A549 (cell line): ENCODE data around the gene MDC1. TPM values are rescaled to one million over a fixed set of nuclear protein-coding genes. Genes with fewer than 3 reads are reported as not detected.

ENCODE experiments used
- ATAC-seq, 2 experiments: fragments of 200-7000 bp in 1 of 2; fragments of >200 bp in 1 of 2; cut with Nextera tagmentation in 1 of 2; cut with Tn5 transposase in 1 of 2; 3 replicates each; pipeline versions ENCODE4 v1.8.0 to v1.9.1; 2018 to 2020; ENCODE audit warnings: mild to moderate bottlenecking in 1 of 2, moderate library complexity in 1 of 2
- CTCF ChIA-PET: fragments of 300-600 bp; sonication (Branson Sonifier 250); formaldehyde crosslinking; extraction: SDS; loops from one replicate; lab custom pipeline; 2021; ENCODE audit warnings: antibody characterized with exemption, inconsistent platforms; lab: Yijun Ruan, JAX
- POLR2A ChIA-PET: fragments of 350-600 bp; formaldehyde crosslinking; extraction: SDS; loops from one replicate; lab custom pipeline; 2021; ENCODE audit warnings: antibody characterized with exemption, inconsistent platforms; lab: Yijun Ruan, JAX
- DNase-seq, 2 experiments: peaks; one replicate each; pipeline versions ENCODE4 v3.0.0 to v3.0.0-alpha.2; 2011 to 2016; ENCODE audit warnings: low read depth in 1 of 2, low spot score in 1 of 2
- FAIRE-seq: peaks from 2 replicates; lab custom pipeline; 2011; peaks lifted over from hg19 to GRCh38; lab: Jason Lieb, UNC
- H3K27ac ChIP-seq, 2 experiments: fragments of >200 bp; sonication (Bioruptor Twin); formaldehyde crosslinking; 3 replicates each; pipeline ENCODE4 v1.5.1; 2016 to 2017
- H3K4me1 ChIP-seq: fragments of >200 bp; sonication (Bioruptor Twin); formaldehyde crosslinking; 3 replicates; pipeline ENCODE4 v1.6.1; 2016
- H3K4me2 ChIP-seq: fragments of >200 bp; sonication (Bioruptor Twin); formaldehyde crosslinking; 3 replicates; pipeline ENCODE4 v1.6.1; 2016
- H3K4me3 ChIP-seq: fragments of >200 bp; sonication (Bioruptor Twin); formaldehyde crosslinking; 3 replicates; pipeline ENCODE4 v1.5.1; 2016
- H3K9me3 ChIP-seq: fragments of >200 bp; sonication (Bioruptor Twin); formaldehyde crosslinking; 3 replicates; pipeline ENCODE4 v1.6.1; 2016
- BHLHE40 ChIP-seq: IDR thresholded peaks from 2 replicates; pipeline ENCODE4 v1.6.1; 2012; ENCODE audit warnings: low read depth, low read length, inconsistent platforms
- CHD2 ChIP-seq: fragments of 150-350 bp; IDR thresholded peaks from 2 replicates; pipeline ENCODE4 v1.6.1; 2014; ENCODE audit warnings: low read length; ENCODE audit not compliant: partially characterized antibody
- CHD4 ChIP-seq: fragments of 200-600 bp; sonication (generic); IDR thresholded peaks from 2 replicates; pipeline ENCODE4 v1.6.1; 2016; ENCODE audit warnings: antibody characterized with exemption, mild to moderate bottlenecking, borderline replicate concordance
- FOXS1 ChIP-seq: fragments of 250-450 bp; sonication (Bioruptor Pico); IDR thresholded peaks from 2 replicates; pipeline ENCODE4 v1.5.0; 2020; ENCODE audit warnings: mild to moderate bottlenecking, moderate library complexity
- GATA3 ChIP-seq: IDR thresholded peaks from 2 replicates; pipeline ENCODE4 v1.6.1; 2012; ENCODE audit warnings: borderline replicate concordance
- HOXB13 ChIP-seq: fragments of 250-450 bp; sonication (Bioruptor Pico); IDR thresholded peaks from 2 replicates; pipeline ENCODE4 v1.5.0; 2020; ENCODE audit warnings: low read depth, mild to moderate bottlenecking, moderate library complexity
- JUNB ChIP-seq: fragments of >200 bp; sonication (Bioruptor Twin); formaldehyde crosslinking; IDR thresholded peaks from 2 replicates; pipeline ENCODE4 v1.6.1; 2016
- NFE2L2 ChIP-seq: fragments of 150-350 bp; conservative IDR thresholded peaks from 2 replicates; pipeline ENCODE4 v1.6.1; 2014; ENCODE audit warnings: low read length
- RAD21 ChIP-seq, 2 experiments: fragments of >200 bp in 1 of 2; sonication (Bioruptor Twin) in 1 of 2; formaldehyde crosslinking in 1 of 2; IDR thresholded peaks in 1 of 2; conservative IDR thresholded peaks in 1 of 2; 2 replicates in 1 of 2; 3 replicates in 1 of 2; pipeline ENCODE4 v1.6.1; 2012 to 2018; ENCODE audit warnings: inconsistent platforms in 1 of 2
- RARB ChIP-seq: fragments of 250-450 bp; sonication (Bioruptor Pico); IDR thresholded peaks from 2 replicates; pipeline ENCODE4 v1.8.0; 2021; ENCODE audit warnings: mild to moderate bottlenecking, moderate library complexity
- SMC3 ChIP-seq: fragments of >200 bp; sonication (Bioruptor Twin); formaldehyde crosslinking; IDR thresholded peaks from 3 replicates; pipeline ENCODE4 v1.6.1; 2018; ENCODE audit warnings: inconsistent platforms
- WGBS: methylation state at CpG from one replicate; pipeline ENCODE4 v1.1.6; 2017; ENCODE audit errors: missing lambda C conversion rate; 5-methylcytosine and 5-hydroxymethylcytosine counted together
- polyA plus RNA-seq, 4 experiments: library from polyadenylated mRNA; depleted of rRNA in 3 of 4; stranded (reverse); fragments of >200 nt; fragmentation: RNase III in 1 of 4; extraction: RNeasy Plus Mini Kit Qiagen cat#74134 plus additional on column Dnase treatment in 1 of 4; gene quantifications; 2 replicates in 3 of 4; 3 replicates in 1 of 4; pipeline ENCODE4 v1.2.3, GENCODE V29; 2011 to 2017
- TF ChIP-seq, protein P1 (sequence below): fragments of >200 bp; sonication (Bioruptor Twin); formaldehyde crosslinking; IDR thresholded peaks from 3 replicates; pipeline ENCODE4 v1.5.1; 2016
- TF ChIP-seq, protein P2 (sequence below): fragments of 250-450 bp; sonication (Bioruptor Pico); IDR thresholded peaks from 2 replicates; pipeline ENCODE4 v1.5.0; 2020; ENCODE audit warnings: low read depth, mild to moderate bottlenecking, moderate library complexity
- TF ChIP-seq, protein P3 (sequence below): fragments of >200 bp; sonication (Bioruptor Twin); formaldehyde crosslinking; IDR thresholded peaks from 3 replicates; pipeline ENCODE4 v1.6.1; 2016
- TF ChIP-seq, protein P4 (sequence below): fragments of >200 bp; sonication (Bioruptor Twin); formaldehyde crosslinking; IDR thresholded peaks from 2 replicates; pipeline ENCODE4 v1.6.1; 2016

The MDC1 gene
- polyA plus RNA-seq, 2 of the 4 experiments (the other 2 are of a cell fraction), result 8.2 to 16.5 TPM

DNA sequence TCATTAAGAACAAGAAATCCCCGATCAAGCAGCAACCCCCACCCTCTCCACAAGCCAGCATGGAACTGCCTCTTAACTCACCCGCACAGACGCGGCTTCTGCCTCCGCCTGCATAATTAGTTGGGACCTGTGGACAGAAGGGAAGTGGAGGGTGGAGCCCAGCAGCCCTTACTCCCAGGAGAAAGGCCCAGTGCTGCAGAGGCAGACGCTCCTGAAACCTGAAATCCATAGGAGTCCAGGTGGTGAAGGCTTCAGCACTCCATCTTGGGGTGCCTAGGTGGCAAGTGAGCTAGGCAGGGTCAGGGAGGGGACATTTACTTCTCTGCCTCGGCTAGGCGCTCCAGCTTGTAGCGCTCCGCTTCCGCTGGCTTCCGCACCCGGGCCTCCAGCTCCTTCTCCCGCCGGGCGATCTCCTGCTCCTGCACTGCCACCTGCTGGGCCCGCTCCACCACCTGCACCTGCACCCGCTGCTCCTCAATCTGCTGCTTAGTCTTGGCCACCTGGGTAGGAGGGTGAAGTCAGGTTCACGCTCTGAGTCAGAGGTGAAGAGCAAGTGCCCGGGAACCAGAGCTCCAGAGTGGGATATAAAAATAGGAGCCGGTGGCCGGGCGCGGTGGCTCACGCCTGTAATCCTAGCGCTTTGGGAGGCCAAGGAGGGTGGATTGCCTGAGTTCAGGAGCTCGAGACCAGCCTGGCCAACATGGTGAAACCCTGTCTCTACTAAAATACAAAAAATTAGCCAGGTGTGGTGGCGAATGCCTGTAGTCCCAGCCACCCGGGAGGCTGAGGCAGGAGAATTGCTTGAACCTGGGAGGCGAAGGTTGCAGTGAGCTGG, 13.7 kb upstream of the MDC1 start:
- 67% methylated on average over 30 of the region's 30 CpGs for WGBS
- H3K4me3 ChIP-seq, result no peak overlapping the region
- DNase-seq, result peak in 1 of 2 experiments; percentile 74

DNA sequence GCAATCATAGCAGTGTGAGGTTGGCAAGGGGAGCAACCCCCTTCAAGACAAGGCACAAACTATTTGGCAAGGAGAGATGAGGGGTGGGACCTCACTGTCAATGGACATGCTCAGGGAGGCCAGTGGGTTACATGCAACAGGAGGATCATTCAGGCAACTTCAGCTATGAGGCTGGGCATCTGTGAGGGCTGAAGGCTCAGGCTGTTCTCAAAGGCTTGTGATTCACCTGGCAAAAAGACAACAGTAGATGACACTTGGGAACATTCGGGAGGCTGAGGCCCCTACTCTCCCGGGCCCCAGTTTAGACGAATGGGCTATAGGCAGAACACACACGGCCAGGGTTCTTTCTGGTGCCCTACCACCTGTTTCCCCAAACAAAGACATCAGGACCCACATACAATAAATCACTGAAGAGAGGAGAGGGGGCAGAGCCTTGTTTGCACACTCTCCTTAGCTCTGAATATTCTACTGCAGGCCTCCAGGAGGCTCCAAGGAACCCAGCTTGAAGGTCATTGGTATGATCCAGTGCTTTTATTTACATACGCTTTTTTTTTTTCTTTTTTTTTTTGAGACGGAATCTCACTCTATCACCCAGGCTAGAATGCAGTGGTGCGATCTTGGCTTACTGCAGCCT, 11.0 kb upstream of the MDC1 start:
- TF ChIP-seq SMC3 (peak; percentile 24; the same call in 1 of the 3 replicates), RAD21 (conservative IDR thresholded peaks at IDR 0.05 in 1 of 2, IDR thresholded peaks at IDR 0.05 in 1 of 2) (peak; percentile 17 to 39; a peak in 3 of 5 replicates), CHD4 (no peak)
- Histone ChIP-seq H3K4me2 (no peak overlapping the region), H3K4me3 (no peak overlapping the region), H3K9me3 (no peaks in the 10 kb centered on the region), H3K27ac (peak overlapping the region; percentile 1 to 64; a peak in 3 of 6 replicates), H3K4me1 (peaks cover 56% of the 10 kb centered on the region)
- peak in 1 of 2 experiments; percentile 56 for DNase-seq
- peak; percentile 56 to 63; a peak in 5 of 6 replicates for ATAC-seq
- ChIA-PET POLR2A (interaction anchor here (0.6 to 1.7 kb wide), 6 partner anchors 10 to 357 kb away, joined by 3 to 8 read pairs (median 4); partner anchors contain the start of genes DDR1, FLOT1 and IER3), CTCF (interaction anchor here (0.6 to 18.8 kb wide), 17 partner anchors 13 to 411 kb away, joined by 3 to 539 read pairs (median 4); partner anchors contain the start of genes DDR1, DHX16, FLOT1 and PSORS1C2)
- FAIRE-seq, result no peak
- whole genome bisulfite sequencing, result 51% methylated on average over 7 of the region's 7 CpGs

More for the DNA sequence above, 13.7 kb upstream of the MDC1 start:
- Histone ChIP-seq H3K4me2 (no peak overlapping the region), H3K4me1 (peaks cover 28% of the 10 kb centered on the region; the same call in 2 of the 3 replicates), H3K27ac (peak overlapping the region in 1 of 2 experiments; percentile 64; a peak in 3 of 6 replicates)
- ATAC-seq, result peak; percentile 63 to 65
- TF ChIP-seq, protein P1, sequence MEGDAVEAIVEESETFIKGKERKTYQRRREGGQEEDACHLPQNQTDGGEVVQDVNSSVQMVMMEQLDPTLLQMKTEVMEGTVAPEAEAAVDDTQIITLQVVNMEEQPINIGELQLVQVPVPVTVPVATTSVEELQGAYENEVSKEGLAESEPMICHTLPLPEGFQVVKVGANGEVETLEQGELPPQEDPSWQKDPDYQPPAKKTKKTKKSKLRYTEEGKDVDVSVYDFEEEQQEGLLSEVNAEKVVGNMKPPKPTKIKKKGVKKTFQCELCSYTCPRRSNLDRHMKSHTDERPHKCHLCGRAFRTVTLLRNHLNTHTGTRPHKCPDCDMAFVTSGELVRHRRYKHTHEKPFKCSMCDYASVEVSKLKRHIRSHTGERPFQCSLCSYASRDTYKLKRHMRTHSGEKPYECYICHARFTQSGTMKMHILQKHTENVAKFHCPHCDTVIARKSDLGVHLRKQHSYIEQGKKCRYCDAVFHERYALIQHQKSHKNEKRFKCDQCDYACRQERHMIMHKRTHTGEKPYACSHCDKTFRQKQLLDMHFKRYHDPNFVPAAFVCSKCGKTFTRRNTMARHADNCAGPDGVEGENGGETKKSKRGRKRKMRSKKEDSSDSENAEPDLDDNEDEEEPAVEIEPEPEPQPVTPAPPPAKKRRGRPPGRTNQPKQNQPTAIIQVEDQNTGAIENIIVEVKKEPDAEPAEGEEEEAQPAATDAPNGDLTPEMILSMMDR, result peak; percentile 47; the same call in 2 of the 3 replicates
- TF ChIP-seq RAD21 (conservative IDR thresholded peaks at IDR 0.05 in 1 of 2, IDR thresholded peaks at IDR 0.05 in 1 of 2) (peak; percentile 67 to 70), SMC3 (peak; percentile 49; the same call in 2 of the 3 replicates)
- TF ChIP-seq, protein P2, sequence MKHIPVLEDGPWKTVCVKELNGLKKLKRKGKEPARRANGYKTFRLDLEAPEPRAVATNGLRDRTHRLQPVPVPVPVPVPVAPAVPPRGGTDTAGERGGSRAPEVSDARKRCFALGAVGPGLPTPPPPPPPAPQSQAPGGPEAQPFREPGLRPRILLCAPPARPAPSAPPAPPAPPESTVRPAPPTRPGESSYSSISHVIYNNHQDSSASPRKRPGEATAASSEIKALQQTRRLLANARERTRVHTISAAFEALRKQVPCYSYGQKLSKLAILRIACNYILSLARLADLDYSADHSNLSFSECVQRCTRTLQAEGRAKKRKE, result no peak
- TF ChIP-seq, all 56 proteins: peak for 3
- no peaks in the 10 kb centered on the region for H3K9me3 ChIP-seq
- ChIA-PET CTCF (interaction anchor here (0.6 to 18.8 kb wide), 36 partner anchors 8 to 362 kb away, joined by 3 to 539 read pairs (median 4); partner anchors contain the start of genes DDR1, DHX16, FLOT1 and IER3), POLR2A (interaction anchor here (0.6 to 1.4 kb wide), 3 partner anchors 22 to 158 kb away, joined by 3 to 4 read pairs (median 4); no protein-coding TSS in a partner anchor)
- no peak for FAIRE-seq

DNA sequence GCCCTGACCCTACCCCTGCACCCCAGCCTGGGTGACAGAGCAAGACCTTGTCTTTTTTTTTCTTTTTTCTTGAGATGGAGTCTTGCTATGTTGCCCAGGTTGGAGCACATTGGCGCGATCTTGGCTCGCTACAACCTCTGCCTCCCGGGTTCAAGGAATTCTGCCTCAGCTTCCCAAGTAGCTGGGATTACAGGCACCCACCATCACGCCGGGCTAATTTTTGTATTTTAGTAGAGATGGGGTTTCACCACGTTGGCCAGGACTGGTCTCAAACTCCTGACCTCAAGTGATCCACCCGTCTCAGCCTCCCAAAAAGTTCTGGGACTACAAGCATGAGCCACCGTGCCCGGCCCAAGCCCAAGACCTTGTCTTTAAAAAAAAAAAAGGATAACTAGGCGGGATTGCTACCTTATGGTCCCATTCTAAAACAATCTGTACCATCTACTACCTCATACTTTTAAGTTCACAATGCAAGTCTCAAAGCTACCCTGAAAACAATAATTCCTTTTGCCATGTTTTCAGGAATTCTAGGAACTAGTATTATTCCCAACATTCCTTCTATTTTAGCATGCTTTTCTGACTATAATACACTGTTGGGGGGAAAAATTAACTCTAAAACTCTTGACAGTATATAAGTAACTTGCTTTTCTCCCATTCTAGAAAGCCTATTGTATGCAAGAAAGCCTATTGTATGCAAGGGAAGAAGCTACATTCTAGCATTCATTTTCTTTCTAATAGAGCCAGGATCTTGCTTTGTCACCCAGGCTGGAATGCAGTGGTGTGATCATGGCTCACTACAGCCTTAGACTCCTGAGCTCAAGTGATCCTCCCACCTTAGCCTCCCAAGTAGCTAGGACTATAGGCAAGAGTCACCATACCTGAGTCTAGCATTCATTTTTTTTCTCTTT, 9.7 kb upstream of the MDC1 start:
- H3K9me3 ChIP-seq, result no peaks in the 10 kb centered on the region
- no peak overlapping the region for H3K4me3 ChIP-seq
- H3K4me2 ChIP-seq, result no peak overlapping the region
- H3K27ac ChIP-seq, result peak overlapping the region; percentile 1 to 64; a peak in 2 of 6 replicates
- TF ChIP-seq CHD2, result no peak
- no peak for TF ChIP-seq RARB
- TF ChIP-seq, protein P3, sequence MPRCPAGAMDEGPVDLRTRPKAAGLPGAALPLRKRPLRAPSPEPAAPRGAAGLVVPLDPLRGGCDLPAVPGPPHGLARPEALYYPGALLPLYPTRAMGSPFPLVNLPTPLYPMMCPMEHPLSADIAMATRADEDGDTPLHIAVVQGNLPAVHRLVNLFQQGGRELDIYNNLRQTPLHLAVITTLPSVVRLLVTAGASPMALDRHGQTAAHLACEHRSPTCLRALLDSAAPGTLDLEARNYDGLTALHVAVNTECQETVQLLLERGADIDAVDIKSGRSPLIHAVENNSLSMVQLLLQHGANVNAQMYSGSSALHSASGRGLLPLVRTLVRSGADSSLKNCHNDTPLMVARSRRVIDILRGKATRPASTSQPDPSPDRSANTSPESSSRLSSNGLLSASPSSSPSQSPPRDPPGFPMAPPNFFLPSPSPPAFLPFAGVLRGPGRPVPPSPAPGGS, result no peak
- TF ChIP-seq BHLHE40, result no peak
- TF ChIP-seq, protein P2, result no peak
- TF ChIP-seq, protein P4, sequence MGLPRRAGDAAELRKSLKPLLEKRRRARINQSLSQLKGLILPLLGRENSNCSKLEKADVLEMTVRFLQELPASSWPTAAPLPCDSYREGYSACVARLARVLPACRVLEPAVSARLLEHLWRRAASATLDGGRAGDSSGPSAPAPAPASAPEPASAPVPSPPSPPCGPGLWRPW, result no peak
- TF ChIP-seq FOXS1 (CRISPR knock-in tag), result no peak
- no peak for TF ChIP-seq NFE2L2
- TF ChIP-seq HOXB13 (CRISPR knock-in tag), result no peak
- no peak for TF ChIP-seq GATA3
- no peak for TF ChIP-seq JUNB
- TF ChIP-seq CHD4, result no peak
- no peak for DNase-seq
- peaks cover 54% of the 10 kb centered on the region for H3K4me1 ChIP-seq
- ChIA-PET CTCF (interaction anchor here (0.6 to 18.8 kb wide), 10 partner anchors 9 to 1163 kb away, joined by 3 to 539 read pairs (median 6); partner anchors contain the start of genes DHX16 and MDC1), POLR2A (interaction anchor here (0.6 to 1.3 kb wide), 6 partner anchors 10 to 205 kb away, joined by 3 to 6 read pairs (median 3); partner anchors contain the start of genes FLOT1 and SFTA2)
- WGBS, result 91% methylated on average over 11 of the region's 11 CpGs
- ATAC-seq, result peak in 1 of 2 experiments; percentile 2; a peak in 1 of 6 replicates
- FAIRE-seq, result no peak
